ENCODE data around the gene SORCS3. TPM values are rescaled to one million over a fixed set of nuclear protein-coding genes. Genes with fewer than 3 reads are reported as not detected.

The SORCS3 gene
- total RNA-seq, 1 experiment from 2014 or later: not detected

DNA sequence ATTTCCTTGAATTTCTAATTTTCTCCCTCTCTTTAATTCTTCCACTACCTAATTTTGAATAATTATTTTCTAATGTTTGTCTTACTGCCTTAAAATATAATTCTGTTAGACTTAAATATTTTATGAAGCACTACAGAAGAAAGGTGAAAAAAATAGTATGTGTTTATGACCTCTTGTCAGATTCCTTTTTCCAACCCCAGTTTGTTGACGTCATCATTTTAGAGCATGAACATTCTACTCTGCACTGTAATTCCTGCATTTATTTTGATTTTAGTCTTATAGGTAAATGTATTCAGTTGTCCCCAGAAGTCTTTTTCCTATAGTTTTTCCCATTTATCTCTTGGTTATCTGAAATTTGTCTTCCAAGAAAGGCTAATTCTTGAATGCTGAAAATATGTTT is 468.1 kb downstream of the SORCS3 start:
- H3K9me3 ChIP-seq (ENCODE audit: control insufficient read depth, insufficient read depth, low read depth, low read length): no peaks in the 10 kb centered on the region
- CTCF ChIA-PET: no interaction called here
- no peaks in the 10 kb centered on the region for H3K36me3 ChIP-seq (ENCODE audit: control insufficient read depth, insufficient read depth, low read length)
- BruUV-seq (replicated peaks): no TSS peak
- POLR2A ChIA-PET: no interaction called here
- ATAC-seq (no peak), DNase-seq (ENCODE audit: low read depth, low spot score) (no peak)
- in situ Hi-C loops (cut with HindIII; ENCODE audit: low pct_unique_long_range_greater_than_20kb, low sequenced_read_pairs) (no loop called here), intact Hi-C loops (cut with micrococcal nuclease; ENCODE audit: unreplicated experiment) (no loop called here)
- no peak overlapping the region for H3K27ac ChIP-seq (ENCODE audit: low read length)
- TF ChIP-seq TCF7L2 (IDR thresholded peaks at IDR 0.05; ENCODE audit: low read depth, low read length) (no peak), POLR2AphosphoS5 (IDR thresholded peaks at IDR 0.05; ENCODE audit: low read depth, low read length) (no peak)
- TF ChIP-seq, protein P1, sequence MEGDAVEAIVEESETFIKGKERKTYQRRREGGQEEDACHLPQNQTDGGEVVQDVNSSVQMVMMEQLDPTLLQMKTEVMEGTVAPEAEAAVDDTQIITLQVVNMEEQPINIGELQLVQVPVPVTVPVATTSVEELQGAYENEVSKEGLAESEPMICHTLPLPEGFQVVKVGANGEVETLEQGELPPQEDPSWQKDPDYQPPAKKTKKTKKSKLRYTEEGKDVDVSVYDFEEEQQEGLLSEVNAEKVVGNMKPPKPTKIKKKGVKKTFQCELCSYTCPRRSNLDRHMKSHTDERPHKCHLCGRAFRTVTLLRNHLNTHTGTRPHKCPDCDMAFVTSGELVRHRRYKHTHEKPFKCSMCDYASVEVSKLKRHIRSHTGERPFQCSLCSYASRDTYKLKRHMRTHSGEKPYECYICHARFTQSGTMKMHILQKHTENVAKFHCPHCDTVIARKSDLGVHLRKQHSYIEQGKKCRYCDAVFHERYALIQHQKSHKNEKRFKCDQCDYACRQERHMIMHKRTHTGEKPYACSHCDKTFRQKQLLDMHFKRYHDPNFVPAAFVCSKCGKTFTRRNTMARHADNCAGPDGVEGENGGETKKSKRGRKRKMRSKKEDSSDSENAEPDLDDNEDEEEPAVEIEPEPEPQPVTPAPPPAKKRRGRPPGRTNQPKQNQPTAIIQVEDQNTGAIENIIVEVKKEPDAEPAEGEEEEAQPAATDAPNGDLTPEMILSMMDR (IDR thresholded peaks at IDR 0.05): no peak
- TF ChIP-seq, protein P2, sequence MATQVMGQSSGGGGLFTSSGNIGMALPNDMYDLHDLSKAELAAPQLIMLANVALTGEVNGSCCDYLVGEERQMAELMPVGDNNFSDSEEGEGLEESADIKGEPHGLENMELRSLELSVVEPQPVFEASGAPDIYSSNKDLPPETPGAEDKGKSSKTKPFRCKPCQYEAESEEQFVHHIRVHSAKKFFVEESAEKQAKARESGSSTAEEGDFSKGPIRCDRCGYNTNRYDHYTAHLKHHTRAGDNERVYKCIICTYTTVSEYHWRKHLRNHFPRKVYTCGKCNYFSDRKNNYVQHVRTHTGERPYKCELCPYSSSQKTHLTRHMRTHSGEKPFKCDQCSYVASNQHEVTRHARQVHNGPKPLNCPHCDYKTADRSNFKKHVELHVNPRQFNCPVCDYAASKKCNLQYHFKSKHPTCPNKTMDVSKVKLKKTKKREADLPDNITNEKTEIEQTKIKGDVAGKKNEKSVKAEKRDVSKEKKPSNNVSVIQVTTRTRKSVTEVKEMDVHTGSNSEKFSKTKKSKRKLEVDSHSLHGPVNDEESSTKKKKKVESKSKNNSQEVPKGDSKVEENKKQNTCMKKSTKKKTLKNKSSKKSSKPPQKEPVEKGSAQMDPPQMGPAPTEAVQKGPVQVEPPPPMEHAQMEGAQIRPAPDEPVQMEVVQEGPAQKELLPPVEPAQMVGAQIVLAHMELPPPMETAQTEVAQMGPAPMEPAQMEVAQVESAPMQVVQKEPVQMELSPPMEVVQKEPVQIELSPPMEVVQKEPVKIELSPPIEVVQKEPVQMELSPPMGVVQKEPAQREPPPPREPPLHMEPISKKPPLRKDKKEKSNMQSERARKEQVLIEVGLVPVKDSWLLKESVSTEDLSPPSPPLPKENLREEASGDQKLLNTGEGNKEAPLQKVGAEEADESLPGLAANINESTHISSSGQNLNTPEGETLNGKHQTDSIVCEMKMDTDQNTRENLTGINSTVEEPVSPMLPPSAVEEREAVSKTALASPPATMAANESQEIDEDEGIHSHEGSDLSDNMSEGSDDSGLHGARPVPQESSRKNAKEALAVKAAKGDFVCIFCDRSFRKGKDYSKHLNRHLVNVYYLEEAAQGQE (IDR thresholded peaks at IDR 0.05; ENCODE audit: insufficient read depth in 1 of 2, low read depth in 2 of 2, low read length in 1 of 2): no peak
- H3K27me3 ChIP-seq (ENCODE audit: control insufficient read depth, insufficient read depth, low read length): no peaks in the 10 kb centered on the region
- H3K4me3 ChIP-seq (ENCODE audit: low read depth in 2 of 2, low read length in 2 of 2): no peak overlapping the region
- H3K4me1 ChIP-seq (ENCODE audit: control insufficient read depth, insufficient read depth, low read length): no peaks in the 10 kb centered on the region

DNA sequence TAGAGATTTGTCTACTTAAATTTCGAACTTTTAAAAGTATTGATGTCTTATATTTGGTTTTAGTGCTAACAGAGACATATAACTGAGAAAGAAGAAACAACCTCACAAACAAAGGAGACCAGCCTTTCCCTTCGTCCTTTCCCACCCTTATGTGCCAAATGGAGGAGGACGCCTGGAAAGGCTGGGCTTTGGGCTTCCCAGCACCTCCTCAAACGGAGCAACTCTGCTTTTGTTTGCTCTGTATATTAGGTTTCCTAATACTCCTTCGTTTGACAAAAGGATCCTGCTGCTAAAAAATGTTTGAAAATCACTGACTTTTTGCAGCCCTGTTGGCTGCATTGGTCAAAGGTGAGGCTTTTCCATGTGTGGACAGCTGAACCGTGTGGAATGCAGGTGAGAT is 471.8 kb downstream of the SORCS3 start:
- DNase-seq (ENCODE audit: low read depth, low spot score): no peak
- Histone ChIP-seq H3K27ac (ENCODE audit: low read length) (no peak overlapping the region), H3K36me3 (ENCODE audit: control insufficient read depth, insufficient read depth, low read length) (no peaks in the 10 kb centered on the region), H3K9me3 (ENCODE audit: control insufficient read depth, insufficient read depth, low read depth, low read length) (no peaks in the 10 kb centered on the region), H3K4me1 (ENCODE audit: control insufficient read depth, insufficient read depth, low read length) (no peaks in the 10 kb centered on the region), H3K27me3 (ENCODE audit: control insufficient read depth, insufficient read depth, low read length) (no peaks in the 10 kb centered on the region), H3K4me3 (ENCODE audit: low read depth in 2 of 2, low read length in 2 of 2) (no peak overlapping the region)
- TF ChIP-seq TCF7L2 (IDR thresholded peaks at IDR 0.05; ENCODE audit: low read depth, low read length) (no peak), POLR2AphosphoS5 (IDR thresholded peaks at IDR 0.05; ENCODE audit: low read depth, low read length) (no peak), SIN3A (IDR thresholded peaks at IDR 0.05; ENCODE audit: borderline replicate concordance, insufficient read depth, low read depth, low read length) (no peak)
- TF ChIP-seq, protein P2 (IDR thresholded peaks at IDR 0.05; ENCODE audit: insufficient read depth in 1 of 2, low read depth in 2 of 2, low read length in 1 of 2): no peak
- TF ChIP-seq, protein P1 (IDR thresholded peaks at IDR 0.05): no peak
- CTCF ChIA-PET: no interaction called here
- no TSS peak for BruUV-seq (replicated peaks)
- POLR2A ChIA-PET: no interaction called here
- intact Hi-C loops (cut with micrococcal nuclease; ENCODE audit: unreplicated experiment): no loop called here
- ATAC-seq: no peak
- in situ Hi-C loops (cut with HindIII; ENCODE audit: low pct_unique_long_range_greater_than_20kb, low sequenced_read_pairs): no loop called here
